ENCODE results near the gene ARVCF.

The ARVCF gene

GRCh38 chr22:19971276-19972124, 45.1 kb downstream of the ARVCF start:
- DNase-seq = no peak

- DNase-seq = no peak
Observed at GRCh38 chr22:19970479-19971275, 45.9 kb downstream of the ARVCF start.

- DNase-seq = no peak
Observed at GRCh38 chr22:19970031-19970478, 46.6 kb downstream of the ARVCF start.

GRCh38 chr22:19969141-19969928, 47.3 kb downstream of the ARVCF start:
- no peak for DNase-seq

- DNase-seq = no peak
Observed at GRCh38 chr22:19968450-19968891, 48.2 kb downstream of the ARVCF start.

- no peak for DNase-seq
Observed at GRCh38 chr22:19967850-19968449, 48.7 kb downstream of the ARVCF start.

- no peak for DNase-seq
Observed at GRCh38 chr22:19966908-19967750, 49.5 kb downstream of the ARVCF start.

- no peak for DNase-seq
Observed at GRCh38 chr22:19965771-19966709, 50.6 kb downstream of the ARVCF start.

GRCh38 chr22:19964701-19965386, 51.8 kb downstream of the ARVCF start:
- no peak for DNase-seq

GRCh38 chr22:19963863-19964642, 52.6 kb downstream of the ARVCF start:
- no peak for DNase-seq

GRCh38 chr22:19962909-19963806, 53.5 kb downstream of the ARVCF start:
- DNase-seq = no peak

- DNase-seq = no peak
Observed at GRCh38 chr22:19962246-19962908, 54.2 kb downstream of the ARVCF start.

- no peak for DNase-seq
Observed at GRCh38 chr22:19961868-19962245, 54.8 kb downstream of the ARVCF start.

GRCh38 chr22:19961201-19961580, 55.4 kb downstream of the ARVCF start:
- DNase-seq = no peak

- no peak for DNase-seq
Observed at GRCh38 chr22:19960491-19961200, 56.0 kb downstream of the ARVCF start.

- DNase-seq = no peak
Observed at GRCh38 chr22:19959587-19960490, 56.8 kb downstream of the ARVCF start.
